HepG2 (cell line): ENCODE measurements around the gene SDK2. TPM values are rescaled to one million over a fixed set of nuclear protein-coding genes. Genes with fewer than 3 reads are reported as not detected.

Source experiments
- CBX5 ChIP-seq: sonication (generic); formaldehyde crosslinking; IDR thresholded peaks from 2 replicates; pipeline ENCODE4 v1.4.0; 2020; ENCODE audit warnings: missing genetic modification reagents, borderline replicate concordance
- CENPBD1 ChIP-seq: sonication (generic); formaldehyde crosslinking; IDR thresholded peaks from 2 replicates; pipeline ENCODE4 v1.8.0; 2022; ENCODE audit warnings: missing genetic modification reagents, low read depth, mild to moderate bottlenecking, borderline replicate concordance
- CHD4 ChIP-seq: fragments of 200-600 bp; sonication (generic); IDR thresholded peaks from 2 replicates; pipeline ENCODE4 v1.7.0; 2017; ENCODE audit warnings: mild to moderate bottlenecking, low read length, borderline replicate concordance
- GABPB1 ChIP-seq: IDR thresholded peaks from 2 replicates; pipeline ENCODE4 v1.6.1; 2016; ENCODE audit warnings: mild to moderate bottlenecking, missing genetic modification reagents, moderate library complexity, missing compliant biosample characterization
- HDAC6 ChIP-seq: fragments of 200-600 bp; sonication (generic); IDR thresholded peaks from 2 replicates; pipeline ENCODE4 v1.7.0; 2017; ENCODE audit warnings: mild to moderate bottlenecking, antibody characterized with exemption, low read length, low read depth
- HOXA3 ChIP-seq: sonication (generic); formaldehyde crosslinking; IDR thresholded peaks from 2 replicates; pipeline ENCODE4 v1.5.0; 2020; ENCODE audit warnings: missing genetic modification reagents
- IKZF5 ChIP-seq: IDR thresholded peaks from 2 replicates; pipeline ENCODE4 v1.6.1; 2018; ENCODE audit warnings: missing genetic modification reagents, mild to moderate bottlenecking, missing compliant biosample characterization
- KAT8 ChIP-seq: IDR thresholded peaks from 2 replicates; pipeline ENCODE4 v1.6.1; 2016; ENCODE audit warnings: missing genetic modification reagents, missing compliant biosample characterization
- KLF13 ChIP-seq: sonication (generic); formaldehyde crosslinking; IDR thresholded peaks from 2 replicates; pipeline ENCODE4 v1.4.0; 2020; ENCODE audit warnings: mild to moderate bottlenecking, missing genetic modification reagents
- MTERF4 ChIP-seq: sonication (generic); formaldehyde crosslinking; IDR thresholded peaks from 2 replicates; pipeline ENCODE4 v1.8.0; 2023; ENCODE audit warnings: mild to moderate bottlenecking, missing genetic modification reagents
- NFIB ChIP-seq: sonication (generic); formaldehyde crosslinking; IDR thresholded peaks from 2 replicates; pipeline ENCODE4 v1.9.0; 2021; ENCODE audit warnings: missing genetic modification reagents, mild to moderate bottlenecking, borderline replicate concordance
- NRL ChIP-seq: sonication (generic); formaldehyde crosslinking; IDR thresholded peaks from 2 replicates; pipeline ENCODE4 v1.5.0; 2020; ENCODE audit warnings: missing genetic modification reagents, mild to moderate bottlenecking, moderate library complexity, borderline replicate concordance
- RCOR2 ChIP-seq: IDR thresholded peaks from 2 replicates; pipeline ENCODE4 v1.6.1; 2016; ENCODE audit warnings: missing biosample characterization, missing genetic modification reagents
- SNAPC5 ChIP-seq: sonication (generic); formaldehyde crosslinking; IDR thresholded peaks from 2 replicates; pipeline ENCODE4 v1.8.1; 2023; ENCODE audit warnings: mild to moderate bottlenecking, missing genetic modification reagents, borderline replicate concordance
- THAP7 ChIP-seq: sonication (generic); formaldehyde crosslinking; IDR thresholded peaks from 2 replicates; pipeline ENCODE4 v1.8.1; 2023; ENCODE audit warnings: mild to moderate bottlenecking, missing genetic modification reagents
- ZFP36L1 ChIP-seq: sonication (generic); formaldehyde crosslinking; IDR thresholded peaks from 2 replicates; pipeline ENCODE4 v1.8.0; 2022; ENCODE audit warnings: mild to moderate bottlenecking, missing genetic modification reagents, moderate library complexity
- ZKSCAN1 ChIP-seq: fragments of 150-350 bp; IDR thresholded peaks from 2 replicates; pipeline ENCODE4 v1.6.1; 2014; ENCODE audit warnings: low read length
- ZNF18 ChIP-seq: sonication (generic); formaldehyde crosslinking; IDR thresholded peaks from 2 replicates; pipeline ENCODE4 v1.8.0; 2022; ENCODE audit warnings: mild to moderate bottlenecking, missing genetic modification reagents; ENCODE audit not compliant: insufficient replicate concordance
- ZNF253 ChIP-seq: sonication (generic); formaldehyde crosslinking; IDR thresholded peaks from 2 replicates; pipeline ENCODE4 v1.8.0; 2022; ENCODE audit warnings: mild to moderate bottlenecking, missing genetic modification reagents, borderline replicate concordance
- ZNF274 ChIP-seq: sonication (generic); formaldehyde crosslinking; IDR thresholded peaks from 2 replicates; pipeline ENCODE4 v1.5.1; 2020; ENCODE audit warnings: mild to moderate bottlenecking, missing genetic modification reagents
- ZNF329 ChIP-seq: sonication (generic); formaldehyde crosslinking; IDR thresholded peaks from 2 replicates; pipeline ENCODE4 v1.9.0; 2021; ENCODE audit warnings: low read depth, mild to moderate bottlenecking, missing genetic modification reagents
- ZNF713 ChIP-seq: sonication (generic); formaldehyde crosslinking; IDR thresholded peaks from 2 replicates; pipeline ENCODE4 v1.4.0; 2020; ENCODE audit warnings: mild to moderate bottlenecking, missing genetic modification reagents
- ZNF772 ChIP-seq: sonication (generic); formaldehyde crosslinking; IDR thresholded peaks from 2 replicates; pipeline ENCODE4 v1.5.0; 2020; ENCODE audit warnings: mild to moderate bottlenecking, missing genetic modification reagents
- ZNF782 ChIP-seq: sonication (generic); formaldehyde crosslinking; IDR thresholded peaks from 2 replicates; pipeline ENCODE4 v1.4.0; 2020; ENCODE audit warnings: missing genetic modification reagents, mild to moderate bottlenecking, borderline replicate concordance
- polyA plus RNA-seq, 8 experiments: library from polyadenylated mRNA; depleted of rRNA in 3 of 8; stranded (reverse) in 7 of 8; unstranded in 1 of 8; fragments of >200 nt; fragmentation: Illumina TruSeq in 4 of 8; extraction: Trizol in 4 of 8; gene quantifications; 2 replicates each; pipeline versions ENCODE4 v1.2.1 to v1.2.3, GENCODE V29; 2011 to 2016; ENCODE audit warnings: low read depth in 4 of 8, missing spikeins in 1 of 8, mixed read lengths in 1 of 8; ENCODE audit not compliant: insufficient read depth in 1 of 8
- total RNA-seq, 5 experiments: library from RNA; depleted of rRNA; stranded (reverse); fragments of >200 nt; fragmentation: Illumina TruSeq; extraction: Trizol; gene quantifications; 2 replicates each; pipeline ENCODE4 v1.2.3, GENCODE V29; 2016; ENCODE audit warnings: low read depth in 1 of 5

The SDK2 gene
- total and polyA plus RNA-seq, 2 of the 13 experiments (the other 11 are each of a cell fraction or from before 2014, with no cell fraction given), result not detected

GRCh38 chr17:73309727-73310596 is 334.3 kb downstream of the SDK2 start (continued):
- 0 out of 2 replicates have a peak, but pooled peaks have one; percentile 2 for TF ChIP-seq IKZF5 (CRISPR knock-in tag)
- TF ChIP-seq CHD4, result peak; percentile 37; the same call in 1 of the 2 replicates
- peak; percentile 70; the same call in 1 of the 2 replicates for TF ChIP-seq SNAPC5 (CRISPR knock-in tag)
- no peak for TF ChIP-seq KLF13
- peak; percentile 62 for TF ChIP-seq ZNF18 (CRISPR knock-in tag)
- no peak for TF ChIP-seq MTERF4 (CRISPR knock-in tag)
- TF ChIP-seq THAP7, result 0 out of 2 replicates have a peak, but pooled peaks have one; percentile 16
- peak; percentile 59; the same call in 1 of the 2 replicates for TF ChIP-seq ZNF274 (CRISPR knock-in tag)
- TF ChIP-seq ZNF713 (CRISPR knock-in tag), result no peak
- TF ChIP-seq CBX5 (CRISPR knock-in tag), result no peak
- 0 out of 2 replicates have a peak, but pooled peaks have one; percentile 28 for TF ChIP-seq NRL (CRISPR knock-in tag)
- 0 out of 2 replicates have a peak, but pooled peaks have one; percentile 27 for TF ChIP-seq ZNF329 (CRISPR knock-in tag)
- TF ChIP-seq NFIB (CRISPR knock-in tag), result no peak
- TF ChIP-seq ZNF782 (CRISPR knock-in tag), result peak; percentile 15; the same call in 1 of the 2 replicates
- no peak for TF ChIP-seq ZNF253 (CRISPR knock-in tag)
- TF ChIP-seq HDAC6, result 0 out of 2 replicates have a peak, but pooled peaks have one; percentile 43
- no peak; the same call in 1 of the 2 replicates for TF ChIP-seq HOXA3 (CRISPR knock-in tag)
- TF ChIP-seq ZNF772, result no peak
- 0 out of 2 replicates have a peak, but pooled peaks have one; percentile 39 for TF ChIP-seq CENPBD1 (CRISPR knock-in tag)
- no peak for TF ChIP-seq GABPB1
- no peak for TF ChIP-seq ZKSCAN1
- no peak for TF ChIP-seq RCOR2 (CRISPR knock-in tag)
- no peak for TF ChIP-seq ZFP36L1 (CRISPR knock-in tag)
- TF ChIP-seq KAT8 (CRISPR knock-in tag), result 0 out of 2 replicates have a peak, but pooled peaks have one; percentile 6
